SK-N-SH (cell line): ENCODE data around the gene RAF1.

Experiments
- CTCF ChIP-seq: fragments of 200-600 bp; sonication (generic); IDR thresholded peaks from 2 replicates; pipeline ENCODE4 v1.6.1; 2017; ENCODE audit warnings: antibody characterized with exemption, mild to moderate bottlenecking, moderate library complexity
- EP300 ChIP-seq, 2 experiments: IDR thresholded peaks; 2 replicates each; pipeline versions ENCODE4 v1.4.0 to v1.6.1; 2012; ENCODE audit warnings: borderline replicate concordance in 1 of 2, low read depth in 1 of 2, low read length in 1 of 2
- EZH2phosphoT487 ChIP-seq: fragments of 200-600 bp; sonication (generic); IDR thresholded peaks from 2 replicates; pipeline ENCODE4 v1.6.1; 2017; ENCODE audit warnings: low read depth, mixed run types, mild to moderate bottlenecking, antibody characterized with exemption, moderate library complexity, borderline replicate concordance
- FOXM1 ChIP-seq: IDR thresholded peaks from 2 replicates; pipeline ENCODE4 v1.4.0; 2012; ENCODE audit warnings: low read depth, mild to moderate bottlenecking
- MEF2A ChIP-seq: IDR thresholded peaks from 2 replicates; pipeline ENCODE4 v1.4.0; 2012; ENCODE audit warnings: low read depth, borderline replicate concordance
- RAD21 ChIP-seq: IDR thresholded peaks from 2 replicates; pipeline ENCODE4 v1.6.1; 2012; ENCODE audit warnings: mild to moderate bottlenecking, low read length
- REST ChIP-seq: IDR thresholded peaks from 2 replicates; pipeline ENCODE4 v1.6.1; 2012; ENCODE audit warnings: mild to moderate bottlenecking, low read depth, low read length, moderate library complexity
- TAF1 ChIP-seq: IDR thresholded peaks from 2 replicates; pipeline ENCODE4 v1.6.1; 2012; ENCODE audit warnings: low read depth, mild to moderate bottlenecking, low read length, moderate library complexity, borderline replicate concordance
- TEAD4 ChIP-seq: IDR thresholded peaks from 2 replicates; pipeline ENCODE4 v1.4.0; 2012; ENCODE audit warnings: mild to moderate bottlenecking, borderline replicate concordance; ENCODE audit not compliant: insufficient read depth
- YY1 ChIP-seq: IDR thresholded peaks from 2 replicates; pipeline ENCODE4 v1.4.0; 2012; ENCODE audit warnings: low read depth, mild to moderate bottlenecking

GRCh38 chr3:12556690-12557472 lies 107.0 kb downstream of the RAF1 start, which contains the start of gene MKRN2:
- TF ChIP-seq MEF2A (no peak; the same call in 1 of the 2 replicates), RAD21 (no peak; the same call in 1 of the 2 replicates), EZH2phosphoT487 (no peak), CTCF (no peak), EP300 (IDR thresholded peaks at IDR 0.05; ENCODE audit: borderline replicate concordance in 1 of 2, low read depth in 1 of 2, low read length in 1 of 2) (peak in 1 of 2 experiments; percentile 19; a peak in 1 of 4 replicates), REST (peak; percentile 68), TAF1 (peak; percentile 95), FOXM1 (no peak), TEAD4 (no peak), YY1 (0 out of 2 replicates have a peak, but pooled peaks have one; percentile 26)
